ENCODE data around the gene LPAR3. TPM values are rescaled to one million over a fixed set of nuclear protein-coding genes. Genes with fewer than 3 reads are reported as not detected.

The LPAR3 gene
- total and polyA plus RNA-seq, 2 of the 13 experiments (the other 11 are each of a cell fraction or from before 2014, with no cell fraction given), result not detected

GRCh38 chr1:84939151-84939550, 46.1 kb upstream of the LPAR3 start:
- Histone ChIP-seq H3K9ac (ENCODE audit: insufficient read depth, low read depth, low read length) (no peak overlapping the region), H3K9me3 (ENCODE audit: low read length) (no peaks in the 10 kb centered on the region), H3K4me1 (ENCODE audit: insufficient read depth, low read length) (no peaks in the 10 kb centered on the region), H2AFZ (ENCODE audit: low read length) (no peak overlapping the region), H3K4me3 (replicated peaks in 1 of 3; ENCODE audit: insufficient read depth in 1 of 3, low read depth in 2 of 3, low read length in 3 of 3) (no peak overlapping the region), H3K27ac (ENCODE audit: extremely low read length, insufficient read depth, low read length) (no peak overlapping the region), H3K4me2 (ENCODE audit: low read depth, low read length) (no peak overlapping the region), H4K20me1 (ENCODE audit: insufficient read depth, low read length) (no peaks in the 10 kb centered on the region), H3K27me3 (ENCODE audit: control insufficient read depth in 1 of 2, insufficient read depth in 2 of 2, low read length in 2 of 2) (peaks cover 0 to 25% of the 10 kb centered on the region in 2 experiments; a peak in 2 of 5 replicates), H3K79me2 (ENCODE audit: insufficient read depth, low read length) (no peaks in the 10 kb centered on the region), H3K36me3 (replicated peaks in 1 of 2; ENCODE audit: control insufficient read depth in 1 of 2, insufficient read depth in 2 of 2, low read length in 2 of 2) (no peaks in the 10 kb centered on the region)
- DNase-seq (ENCODE audit: low spot score) (no peak), FAIRE-seq (no peak), ATAC-seq (no peak)
- ChIA-PET POLR2A (no interaction called here), CTCF (ENCODE audit: low intra/inter-chr PET ratio, low total read pairs) (no interaction called here)
- in situ Hi-C loops (cut with HindIII; ENCODE audit: extremely low pct_ligation_motif_present, low pct_unique_long_range_greater_than_20kb) (loop anchor here (10.0 kb wide), 1 partner anchor 164 kb away; no protein-coding TSS in a partner anchor), intact Hi-C loops (cut with micrococcal nuclease; ENCODE audit: unreplicated experiment) (loop anchor here (5.0 kb wide), 1 partner anchor 167 kb away; no protein-coding TSS in a partner anchor)
- 53% methylated on average over 8 of the region's 8 CpGs for WGBS (ENCODE audit: low lambda C conversion rate)
- TF ChIP-seq ZNF598 (CRISPR knock-in tag; IDR thresholded peaks at IDR 0.05; ENCODE audit: borderline replicate concordance) (no peak), ZNF460 (CRISPR knock-in tag; IDR thresholded peaks at IDR 0.05; ENCODE audit: borderline replicate concordance) (no peak), ZNF446 (CRISPR knock-in tag; IDR thresholded peaks at IDR 0.05) (no peak), TMF1 (CRISPR knock-in tag; IDR thresholded peaks at IDR 0.05; ENCODE audit: low read depth) (no peak), KLF16 (CRISPR knock-in tag; IDR thresholded peaks at IDR 0.05) (no peak), PBX3 (CRISPR knock-in tag; IDR thresholded peaks at IDR 0.05; ENCODE audit: borderline replicate concordance) (no peak), REXO4 (CRISPR knock-in tag; IDR thresholded peaks at IDR 0.05; ENCODE audit: borderline replicate concordance) (no peak), ZHX2 (IDR thresholded peaks at IDR 0.05; ENCODE audit: low read depth) (no peak), ZHX2 (CRISPR knock-in tag; IDR thresholded peaks at IDR 0.05; ENCODE audit: borderline replicate concordance) (no peak), SKIL (CRISPR knock-in tag; IDR thresholded peaks at IDR 0.05; ENCODE audit: borderline replicate concordance) (no peak), DNMT3B (CRISPR knock-in tag; conservative IDR thresholded peaks at IDR 0.05) (no peak), ZNF746 (CRISPR knock-in tag; IDR thresholded peaks at IDR 0.05) (no peak), ISL2 (CRISPR knock-in tag; IDR thresholded peaks at IDR 0.05) (no peak), ZNF350 (CRISPR knock-in tag; IDR thresholded peaks at IDR 0.05; ENCODE audit: borderline replicate concordance, low read depth) (no peak), EEA1 (CRISPR knock-in tag; IDR thresholded peaks at IDR 0.05; ENCODE audit: borderline replicate concordance) (no peak), SRSF1 (optimal IDR thresholded peaks at IDR 0.05; ENCODE audit: low read depth, low read length) (no peak), ZNF747 (CRISPR knock-in tag; IDR thresholded peaks at IDR 0.05; ENCODE audit: borderline replicate concordance) (no peak)
- BruUV-seq (replicated peaks), result no TSS peak

All from HepG2 (cell line).